Neuron (in vitro differentiated cells): ENCODE data around the gene FTO.

Experiments
- H2AFZ ChIP-seq: one replicate; pipeline ENCODE4 v1.6.1; 2013; ENCODE audit warnings: low read depth, mild to moderate bottlenecking, inconsistent platforms, low read length, moderate library complexity
- H3K27me3 ChIP-seq: one replicate; pipeline ENCODE4 v1.6.1; 2013; ENCODE audit warnings: low read length; ENCODE audit not compliant: insufficient read depth
- H3K36me3 ChIP-seq: one replicate; pipeline ENCODE4 v1.6.1; 2013; ENCODE audit warnings: low read length; ENCODE audit not compliant: insufficient read depth
- H3K4me1 ChIP-seq: one replicate; pipeline ENCODE4 v1.6.1; 2013; ENCODE audit warnings: low read length; ENCODE audit not compliant: insufficient read depth
- H3K4me3 ChIP-seq: 2 replicates; pipeline ENCODE4 v1.5.1; 2013; ENCODE audit warnings: mild to moderate bottlenecking, low read length, moderate library complexity
- H3K9me3 ChIP-seq: one replicate; pipeline ENCODE4 v1.6.1; 2013; ENCODE audit warnings: low read length

FTO gene

GRCh38 chr16:54107583-54108202 lies 403.7 kb downstream of the FTO start:
- H2AFZ ChIP-seq = no peak overlapping the region
- no peaks in the 10 kb centered on the region for H3K9me3 ChIP-seq
- no peak overlapping the region for H3K4me3 ChIP-seq
- no peaks in the 10 kb centered on the region for H3K27me3 ChIP-seq
- peaks cover under 1% of the 10 kb centered on the region for H3K36me3 ChIP-seq
- H3K4me1 ChIP-seq = peaks cover 4% of the 10 kb centered on the region

GRCh38 chr16:54110016-54110981 lies 406.3 kb downstream of the FTO start:
- Histone ChIP-seq H3K27me3 (no peaks in the 10 kb centered on the region), H3K9me3 (no peaks in the 10 kb centered on the region), H2AFZ (no peak overlapping the region), H3K4me1 (peaks cover 2% of the 10 kb centered on the region), H3K36me3 (peaks cover 7% of the 10 kb centered on the region), H3K4me3 (no peak overlapping the region)

- no peaks in the 10 kb centered on the region for H3K4me1 ChIP-seq
- H3K27me3 ChIP-seq = no peaks in the 10 kb centered on the region
- no peak overlapping the region for H2AFZ ChIP-seq
- H3K36me3 ChIP-seq = peaks cover 7% of the 10 kb centered on the region
- H3K9me3 ChIP-seq = no peaks in the 10 kb centered on the region
- no peak overlapping the region for H3K4me3 ChIP-seq
Measured at GRCh38 chr16:54112451-54113206, 408.7 kb downstream of the FTO start.

- Histone ChIP-seq H3K36me3 (peaks cover 7% of the 10 kb centered on the region), H2AFZ (no peak overlapping the region), H3K9me3 (no peaks in the 10 kb centered on the region), H3K4me3 (no peak overlapping the region), H3K4me1 (peaks cover 2% of the 10 kb centered on the region), H3K27me3 (no peaks in the 10 kb centered on the region)
Measured at GRCh38 chr16:54115558-54115957, 411.6 kb downstream of the FTO start.

GRCh38 chr16:54116124-54116655 lies 412.2 kb downstream of the FTO start:
- H3K4me1 ChIP-seq = peaks cover 2% of the 10 kb centered on the region
- H3K4me3 ChIP-seq = no peak overlapping the region

DNA sequence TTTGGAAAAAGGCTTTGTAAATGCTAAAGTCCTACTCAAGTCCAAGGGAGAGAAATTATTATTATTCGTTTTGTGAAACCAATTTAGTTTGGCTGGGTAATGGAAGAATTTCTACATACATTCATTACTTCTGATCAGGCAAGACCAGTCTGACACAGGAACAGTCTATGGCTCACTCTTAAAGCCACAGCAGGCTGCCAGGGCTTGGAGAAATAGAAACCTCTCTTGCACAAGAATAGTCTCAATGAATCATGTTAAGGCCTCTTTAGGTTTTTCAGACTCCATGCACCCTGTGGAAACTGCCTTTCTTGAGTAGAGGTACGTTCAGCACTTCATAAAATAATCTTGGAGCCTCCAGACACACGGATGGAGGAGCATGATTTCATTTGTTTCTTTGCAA lies 414.9 kb downstream of the FTO start:
- peaks cover 2% of the 10 kb centered on the region for H3K4me1 ChIP-seq
- H3K36me3 ChIP-seq = no peaks in the 10 kb centered on the region
- no peak overlapping the region for H2AFZ ChIP-seq
- no peaks in the 10 kb centered on the region for H3K27me3 ChIP-seq
- no peaks in the 10 kb centered on the region for H3K9me3 ChIP-seq
- no peak overlapping the region for H3K4me3 ChIP-seq

More at GRCh38 chr16:54116124-54116655, 412.2 kb downstream of the FTO start:
- Histone ChIP-seq H3K27me3 (no peaks in the 10 kb centered on the region), H3K9me3 (no peaks in the 10 kb centered on the region), H2AFZ (no peak overlapping the region), H3K36me3 (peaks cover 7% of the 10 kb centered on the region)

GRCh38 chr16:54120846-54121480 lies 417.0 kb downstream of the FTO start:
- no peak overlapping the region for H3K4me3 ChIP-seq
- H3K36me3 ChIP-seq = no peaks in the 10 kb centered on the region
- H2AFZ ChIP-seq = no peak overlapping the region
- H3K9me3 ChIP-seq = no peaks in the 10 kb centered on the region
- H3K27me3 ChIP-seq = no peaks in the 10 kb centered on the region
- peaks cover 2% of the 10 kb centered on the region for H3K4me1 ChIP-seq

DNA sequence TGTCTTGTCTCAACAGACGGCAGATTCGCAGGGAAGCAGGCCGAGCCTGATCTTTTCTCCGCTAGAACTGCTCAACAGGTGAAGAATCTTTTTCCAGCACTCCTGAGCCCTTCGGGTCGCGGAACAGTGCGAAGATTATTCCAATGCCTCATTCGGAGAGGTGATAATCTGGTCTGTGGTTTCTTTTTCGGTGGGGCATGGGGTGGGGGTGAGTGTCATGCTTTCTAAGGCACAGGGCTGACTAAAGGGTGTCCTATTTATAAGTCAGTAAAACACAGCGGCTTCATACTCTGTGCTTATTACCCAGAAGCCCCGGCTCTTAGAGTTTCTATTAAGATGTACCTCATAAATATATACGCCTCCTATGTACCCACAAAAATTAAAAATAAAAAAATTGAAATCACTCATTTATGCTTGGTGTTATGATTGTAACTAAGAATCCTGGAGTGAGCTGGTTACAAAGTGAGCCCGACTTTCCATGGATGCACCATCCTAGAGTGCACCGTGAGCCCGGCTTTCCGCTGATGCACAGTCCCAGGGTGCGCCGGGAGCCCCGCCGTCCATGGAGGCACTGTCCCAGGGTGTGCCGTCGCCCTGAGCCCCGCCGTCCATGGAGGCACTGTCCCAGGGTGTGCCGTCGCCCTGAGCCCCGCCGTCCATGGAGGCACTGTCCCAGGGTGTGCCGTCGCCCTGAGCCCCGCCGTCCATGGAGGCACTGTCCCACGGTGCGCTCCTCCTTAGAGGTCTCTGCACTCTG lies 417.8 kb downstream of the FTO start:
- peaks cover 2% of the 10 kb centered on the region for H3K4me1 ChIP-seq
- no peak overlapping the region for H3K4me3 ChIP-seq
- no peaks in the 10 kb centered on the region for H3K36me3 ChIP-seq
- H3K27me3 ChIP-seq = no peaks in the 10 kb centered on the region
- no peak overlapping the region for H2AFZ ChIP-seq
- H3K9me3 ChIP-seq = no peaks in the 10 kb centered on the region

GRCh38 chr16:54123766-54124165 lies 419.8 kb downstream of the FTO start:
- Histone ChIP-seq H3K9me3 (no peaks in the 10 kb centered on the region), H3K27me3 (no peaks in the 10 kb centered on the region), H3K4me1 (no peaks in the 10 kb centered on the region), H3K4me3 (no peak overlapping the region), H3K36me3 (no peaks in the 10 kb centered on the region), H2AFZ (no peak overlapping the region)

GRCh38 chr16:54125751-54126655 lies 422.0 kb downstream of the FTO start:
- Histone ChIP-seq H3K4me3 (no peak overlapping the region), H3K9me3 (no peaks in the 10 kb centered on the region), H2AFZ (no peak overlapping the region), H3K27me3 (no peaks in the 10 kb centered on the region), H3K36me3 (no peaks in the 10 kb centered on the region), H3K4me1 (no peaks in the 10 kb centered on the region)

GRCh38 chr16:54126907-54127306 lies 423.0 kb downstream of the FTO start:
- Histone ChIP-seq H2AFZ (no peak overlapping the region), H3K9me3 (peaks cover 2% of the 10 kb centered on the region), H3K4me1 (no peaks in the 10 kb centered on the region)

More at GRCh38 chr16:54126907-54127306, 423.0 kb downstream of the FTO start:
- no peaks in the 10 kb centered on the region for H3K27me3 ChIP-seq
- no peaks in the 10 kb centered on the region for H3K36me3 ChIP-seq
- H3K4me3 ChIP-seq = no peak overlapping the region
